Activated T-cell treated with anti-CD3 and anti-CD28 coated beads for 1 hour (primary cell): Measurements from ENCODE around the gene CASQ1.
A peak's percentile ranks its signal among the peaks of the same experiment; 100 is the strongest.

ENCODE experiments used
- DNase-seq: peaks from one replicate; pipeline ENCODE4 v3.0.0-alpha.2; 2020; ENCODE audit warnings: low read depth

Gene CASQ1

DNA sequence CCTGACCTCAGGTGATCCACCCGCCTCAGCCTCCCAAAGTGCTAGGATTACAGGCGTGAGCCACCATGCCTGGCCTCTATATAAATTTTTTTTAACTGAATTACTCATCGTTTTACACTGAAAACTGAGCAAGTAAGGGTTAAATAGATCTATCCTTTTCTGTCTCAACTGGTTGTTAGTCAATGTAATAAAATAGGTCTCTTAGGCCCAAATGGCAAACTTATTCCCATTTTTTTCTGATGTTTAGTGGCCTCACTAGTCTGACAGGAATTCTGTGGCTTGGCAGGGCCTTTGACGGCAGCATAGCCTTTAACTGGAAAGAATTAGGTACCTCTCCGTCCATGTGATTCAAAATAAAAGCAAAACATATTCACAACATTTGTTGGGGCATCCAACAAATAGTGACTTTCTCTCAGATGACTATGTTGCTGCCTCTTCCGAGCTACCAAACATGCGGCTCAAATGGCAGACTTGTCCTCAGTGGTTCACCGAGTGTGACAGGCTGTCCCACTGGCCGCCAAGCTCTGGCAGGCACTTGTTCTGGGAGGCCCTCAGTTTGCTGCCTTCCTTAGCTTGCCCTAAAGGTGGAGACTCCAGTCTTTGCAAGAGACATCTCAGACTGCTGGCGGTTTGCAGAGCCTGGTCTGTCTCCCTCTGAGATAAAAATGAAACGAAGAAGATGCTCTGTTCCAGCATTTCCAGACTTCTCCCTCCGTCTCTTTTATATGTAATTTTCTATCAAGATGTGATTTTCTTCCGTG is 21.6 kb upstream of the CASQ1 start:
- DNase-seq, result no peak

DNA sequence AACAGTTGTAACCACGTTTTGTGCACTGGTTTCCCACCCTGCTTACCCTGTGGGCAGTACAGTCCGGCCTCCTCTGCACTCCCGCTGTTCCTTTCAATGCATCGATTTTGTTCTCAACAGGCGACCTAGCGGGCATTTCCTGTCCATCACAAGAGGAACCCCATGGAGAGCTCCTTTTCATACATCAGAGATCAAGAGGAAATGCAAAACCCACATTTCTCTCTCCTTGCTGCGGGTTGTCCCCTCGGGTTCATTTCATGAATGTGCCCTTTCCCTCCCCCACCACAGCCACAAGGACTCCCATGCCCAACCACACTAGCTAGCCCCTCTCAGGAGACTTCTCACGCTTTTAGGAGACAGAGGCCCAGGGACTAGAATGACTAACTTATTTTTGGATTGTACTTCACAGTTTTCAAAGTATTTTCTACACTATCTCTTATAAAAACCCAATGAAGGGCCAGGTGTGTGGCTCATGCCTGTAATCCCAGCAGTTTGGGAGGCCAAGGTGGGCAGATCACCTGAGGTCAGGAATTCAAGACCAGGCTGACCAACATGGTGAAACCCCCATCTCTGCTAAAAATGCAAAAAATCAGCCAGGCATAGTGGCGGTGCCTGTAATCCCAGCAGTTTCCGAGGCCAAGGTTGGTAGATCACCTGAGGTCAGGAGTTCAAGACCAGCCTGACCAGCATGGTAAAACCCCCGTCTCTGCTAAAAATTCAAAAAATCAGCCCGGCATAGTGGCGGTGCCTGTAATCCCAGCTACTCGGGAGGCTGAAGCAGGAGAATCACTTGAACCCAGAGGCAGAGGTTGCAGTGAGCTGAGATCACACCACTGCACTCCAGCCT is 20.6 kb upstream of the CASQ1 start:
- DNase-seq, result no peak

DNA sequence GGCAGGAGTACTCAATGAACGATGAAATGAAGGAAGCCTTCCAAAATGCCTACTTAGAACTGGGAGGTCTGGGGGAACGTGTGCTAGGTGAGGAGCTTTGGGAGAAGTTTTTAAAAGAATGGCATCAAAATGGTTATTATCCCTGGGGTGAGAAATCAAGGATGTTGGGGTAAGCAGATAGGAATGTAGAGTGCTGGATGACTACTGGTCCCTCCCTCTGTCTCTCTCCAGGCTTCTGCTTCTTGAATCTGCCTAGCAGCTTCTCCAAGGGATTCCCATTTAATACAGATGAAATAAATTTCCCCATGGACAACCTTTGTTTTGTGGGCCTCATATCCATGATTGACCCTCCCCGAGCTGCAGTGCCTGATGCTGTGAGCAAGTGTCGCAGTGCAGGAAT is 19.0 kb upstream of the CASQ1 start:
- DNase-seq, result no peak

DNA sequence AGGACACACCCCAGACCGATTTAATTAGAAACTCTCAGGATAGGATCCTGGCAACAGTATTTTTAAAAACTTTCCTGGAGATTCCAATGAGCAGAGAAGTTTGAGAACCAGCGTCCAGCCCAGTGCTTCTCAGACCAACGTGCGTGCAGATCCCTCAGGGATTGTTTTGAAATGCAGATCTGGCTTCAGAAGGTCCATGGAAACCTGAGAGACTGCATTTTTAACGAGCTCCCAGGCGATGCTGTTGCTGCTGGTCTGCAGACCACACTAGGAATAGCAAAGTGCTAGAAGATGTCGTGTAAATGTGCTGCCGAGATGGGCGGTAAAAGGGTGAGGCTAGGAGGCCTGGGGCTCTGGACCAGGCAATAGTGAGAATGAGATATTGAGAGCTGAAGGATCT is 18.4 kb upstream of the CASQ1 start:
- no peak for DNase-seq

DNA sequence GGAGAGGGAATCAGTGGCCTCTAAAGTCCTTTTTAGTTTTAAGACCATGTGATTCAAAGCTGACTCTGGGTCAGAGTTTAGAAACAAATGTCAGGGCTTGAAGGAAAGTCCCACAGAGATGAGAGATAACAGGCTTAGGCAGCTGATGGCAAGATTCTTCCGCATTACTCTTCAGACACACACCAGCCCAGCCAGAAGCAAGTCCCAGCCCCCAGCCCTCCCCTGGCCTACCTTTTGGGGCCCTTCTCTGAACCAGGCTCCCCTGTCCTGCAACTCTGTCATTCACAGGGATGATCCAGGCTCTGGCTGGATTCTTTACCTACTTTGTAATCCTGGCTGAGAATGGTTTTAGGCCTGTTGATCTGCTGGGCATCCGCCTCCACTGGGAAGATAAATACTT is 13.1 kb upstream of the CASQ1 start:
- no peak for DNase-seq

DNA sequence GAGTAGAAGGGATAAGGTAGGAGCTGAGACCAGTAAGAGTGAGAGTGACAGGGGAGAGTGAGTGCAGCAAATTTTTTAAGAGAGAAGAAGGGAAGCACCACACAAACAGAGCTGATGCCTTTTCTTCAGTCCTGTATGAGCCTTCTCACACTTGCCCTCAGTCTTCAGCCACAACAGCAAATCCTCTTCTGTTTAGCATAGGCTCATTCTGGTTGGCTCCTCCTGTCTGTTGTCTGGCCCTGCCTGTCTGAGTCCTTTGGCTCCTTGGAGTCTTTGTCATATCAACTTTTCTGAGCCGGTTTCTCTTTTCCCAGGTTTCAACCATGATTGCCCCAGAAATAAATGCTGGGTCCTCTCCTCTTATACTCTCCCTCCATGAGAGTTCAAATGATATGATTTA is 12.7 kb upstream of the CASQ1 start:
- DNase-seq, result no peak

DNA sequence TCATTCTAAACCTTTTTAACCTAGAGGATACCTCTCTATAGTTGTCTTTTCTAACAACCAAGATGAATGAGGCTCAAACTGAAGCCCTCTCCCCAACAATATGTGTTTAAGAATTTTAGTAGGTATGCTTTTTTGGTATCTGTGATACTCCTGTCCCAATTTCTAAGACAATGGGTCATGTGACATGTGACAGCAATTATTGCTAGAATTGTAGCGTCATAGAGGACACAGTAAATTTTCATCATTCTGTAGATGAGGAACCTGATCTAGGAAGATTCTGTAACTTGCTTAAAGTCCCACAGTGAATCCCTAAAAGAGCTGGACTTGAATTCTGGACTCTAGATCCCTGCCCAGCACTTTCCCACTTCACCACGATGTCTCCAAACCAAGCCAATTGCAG is 11.6 kb upstream of the CASQ1 start:
- DNase-seq, result no peak

DNA sequence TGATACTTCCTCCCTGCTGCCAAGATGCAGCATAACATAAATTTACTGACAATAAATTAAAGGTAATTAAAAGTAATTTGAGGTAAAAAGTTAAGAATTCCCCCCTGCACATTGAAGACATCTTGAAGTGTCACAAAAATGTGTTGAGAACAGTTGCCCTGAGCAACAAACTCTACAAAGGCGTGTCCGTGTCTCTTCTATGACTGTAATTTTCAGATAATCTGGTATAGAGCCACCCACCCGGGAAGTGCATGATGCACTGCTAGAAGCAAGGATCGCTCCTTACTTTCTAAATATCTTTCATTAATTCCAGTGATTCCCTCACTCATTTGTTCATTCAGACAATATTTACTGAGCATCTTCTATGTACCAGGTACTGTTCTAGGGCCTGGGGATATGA is 11.0 kb upstream of the CASQ1 start:
- no peak for DNase-seq

DNA sequence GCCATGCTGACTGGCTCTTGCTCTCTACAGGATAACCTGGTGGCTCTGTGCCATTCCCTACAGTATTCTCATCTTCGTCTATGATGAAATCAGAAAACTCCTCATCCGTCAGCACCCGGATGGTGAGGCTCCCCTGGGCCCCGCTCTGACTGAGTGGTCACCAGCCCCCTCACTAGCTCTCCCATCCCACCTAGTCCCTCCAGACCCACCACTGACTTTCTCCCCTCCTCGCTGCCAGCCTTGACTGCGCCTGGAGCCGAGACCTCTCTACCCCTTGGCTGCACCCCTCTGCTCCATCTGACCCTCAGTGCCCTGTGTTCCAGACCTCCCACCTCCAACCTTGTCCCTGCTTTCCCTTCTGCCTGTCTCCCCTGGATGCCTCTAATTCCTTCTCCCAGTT is 4.1 kb upstream of the CASQ1 start:
- DNase-seq, result no peak

DNA sequence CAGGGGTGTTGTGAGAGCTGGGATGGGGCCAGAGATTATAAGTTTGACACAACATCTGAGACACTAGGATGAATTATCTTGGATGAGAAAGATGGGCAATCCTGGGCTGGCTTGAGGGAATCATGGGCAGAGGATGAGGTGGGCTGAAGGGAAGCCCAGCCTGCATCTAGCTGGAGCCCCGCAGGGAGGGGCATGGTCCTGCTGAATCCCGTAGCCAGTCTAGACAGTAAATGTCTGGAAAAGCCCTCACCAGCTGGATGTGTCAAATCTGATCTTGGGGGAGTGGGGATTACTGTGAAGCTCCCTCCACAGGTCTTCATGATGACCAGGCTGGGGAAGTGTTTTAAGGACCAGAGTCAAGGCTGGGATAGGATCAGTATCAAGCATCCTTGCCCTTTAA is 3.6 kb upstream of the CASQ1 start:
- no peak for DNase-seq

DNA sequence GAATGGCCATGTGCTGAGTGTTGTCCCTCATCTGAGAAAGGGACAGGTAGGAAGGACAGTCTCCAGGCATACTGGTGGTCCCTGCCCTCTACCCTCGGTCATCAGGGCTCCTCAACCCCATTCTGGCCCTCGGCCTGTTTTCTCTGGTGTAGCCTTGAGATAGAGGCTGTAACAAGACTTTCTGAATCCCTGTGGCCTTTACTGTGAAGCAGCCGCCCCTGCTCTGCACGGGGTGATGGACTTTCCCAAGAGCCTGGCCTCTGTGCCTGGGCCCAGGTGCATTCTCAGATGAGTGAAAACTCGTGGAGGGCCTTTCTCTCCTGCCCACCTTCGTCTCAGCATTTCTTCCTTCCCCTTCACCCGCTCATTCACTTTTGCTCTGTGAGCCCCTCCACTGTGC is 3.0 kb upstream of the CASQ1 start:
- no peak for DNase-seq

DNA sequence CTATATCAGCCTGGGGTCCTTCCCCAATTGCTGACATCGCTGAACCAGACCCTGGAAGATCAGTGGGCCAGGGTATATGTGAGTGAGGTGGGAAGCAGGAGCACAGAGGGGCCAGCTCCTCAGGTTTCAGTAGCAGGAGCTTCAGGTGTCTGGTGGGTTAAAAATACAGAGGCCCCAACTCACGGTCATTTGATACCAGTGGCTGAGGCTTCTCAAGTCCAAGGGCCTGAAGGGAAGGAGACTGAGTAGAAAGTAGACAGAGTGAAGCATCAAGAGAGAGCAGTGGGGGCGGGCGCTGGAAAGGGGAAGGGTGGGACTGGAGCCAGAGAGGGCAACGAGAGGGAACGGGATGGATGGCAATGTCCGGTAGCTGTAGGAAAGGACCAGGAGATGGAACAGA is 2.0 kb upstream of the CASQ1 start:
- DNase-seq, result no peak

DNA sequence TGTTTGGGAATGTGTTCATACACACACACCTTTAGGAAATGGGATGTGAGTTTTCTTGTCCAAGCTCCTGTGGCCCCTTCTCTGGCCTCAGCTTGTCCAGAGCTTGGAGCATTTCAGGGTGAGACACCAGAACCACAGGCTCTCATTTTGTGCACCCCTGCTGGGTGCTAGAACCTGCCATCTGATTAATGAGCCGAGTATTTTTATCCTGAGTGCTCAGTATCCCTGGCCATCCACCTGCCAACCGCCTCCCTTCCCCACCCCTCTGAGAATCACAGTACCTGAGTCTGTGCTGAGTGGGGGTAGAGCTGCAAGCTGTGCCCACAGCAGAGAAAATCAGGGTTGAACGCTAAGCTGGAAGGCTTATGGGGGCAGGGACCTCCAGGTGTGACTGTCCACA is 1.4 kb downstream of the CASQ1 start:
- no peak for DNase-seq

DNA sequence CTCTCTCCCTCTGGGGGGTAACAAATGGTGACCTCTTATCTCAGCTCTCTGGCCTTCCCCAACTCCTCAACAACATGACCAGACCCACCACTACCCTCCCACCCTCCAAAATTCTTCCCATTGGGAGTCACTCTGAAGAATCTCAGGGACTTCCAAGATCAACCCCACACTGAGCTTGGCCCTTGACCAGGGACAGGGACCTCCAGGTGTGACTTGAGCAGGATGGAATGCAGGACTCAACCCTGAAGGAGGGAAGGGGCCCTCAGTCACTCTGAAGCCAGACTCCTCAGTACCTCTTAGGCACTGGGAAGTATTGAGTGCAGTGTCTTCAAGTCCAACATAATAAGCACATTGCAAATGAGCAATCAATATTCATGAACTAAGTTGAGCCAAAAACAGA is 1.9 kb downstream of the CASQ1 start:
- no peak for DNase-seq

DNA sequence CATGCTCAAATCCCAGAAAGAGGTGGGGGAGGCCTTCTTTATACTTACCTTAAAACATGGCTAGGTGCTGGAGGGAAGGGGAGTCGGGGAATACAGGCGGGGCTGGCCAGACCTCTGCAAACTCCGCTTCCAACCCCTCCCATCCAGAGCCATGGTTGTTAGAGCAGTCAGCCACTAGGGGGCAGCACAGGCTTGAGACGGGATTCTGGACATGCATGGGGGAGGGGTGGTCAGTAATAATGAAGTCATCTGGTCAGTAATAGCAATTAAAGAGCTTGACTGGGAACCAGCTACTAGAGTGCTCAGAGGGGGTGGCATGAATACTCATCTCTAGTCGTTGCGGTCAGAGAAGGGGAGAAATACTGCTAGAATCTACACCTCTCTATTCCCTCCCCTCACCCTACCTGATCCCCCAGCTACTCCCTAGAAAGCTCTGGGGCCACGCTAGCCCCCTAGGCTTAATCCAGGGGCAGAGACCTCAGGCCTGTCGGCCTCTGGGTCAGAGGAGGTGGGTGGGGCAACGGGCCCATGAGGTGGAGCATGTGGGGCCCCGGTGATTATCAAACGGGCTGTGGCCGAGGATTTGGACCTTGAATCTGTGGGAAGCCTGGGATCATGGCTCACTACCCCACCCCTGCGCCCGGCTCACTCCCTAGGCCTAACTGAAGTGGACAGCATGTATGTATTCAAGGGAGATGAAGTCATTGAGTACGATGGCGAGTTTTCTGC is 2.9 kb downstream of the CASQ1 start:
- peak; percentile 85 for DNase-seq

DNA sequence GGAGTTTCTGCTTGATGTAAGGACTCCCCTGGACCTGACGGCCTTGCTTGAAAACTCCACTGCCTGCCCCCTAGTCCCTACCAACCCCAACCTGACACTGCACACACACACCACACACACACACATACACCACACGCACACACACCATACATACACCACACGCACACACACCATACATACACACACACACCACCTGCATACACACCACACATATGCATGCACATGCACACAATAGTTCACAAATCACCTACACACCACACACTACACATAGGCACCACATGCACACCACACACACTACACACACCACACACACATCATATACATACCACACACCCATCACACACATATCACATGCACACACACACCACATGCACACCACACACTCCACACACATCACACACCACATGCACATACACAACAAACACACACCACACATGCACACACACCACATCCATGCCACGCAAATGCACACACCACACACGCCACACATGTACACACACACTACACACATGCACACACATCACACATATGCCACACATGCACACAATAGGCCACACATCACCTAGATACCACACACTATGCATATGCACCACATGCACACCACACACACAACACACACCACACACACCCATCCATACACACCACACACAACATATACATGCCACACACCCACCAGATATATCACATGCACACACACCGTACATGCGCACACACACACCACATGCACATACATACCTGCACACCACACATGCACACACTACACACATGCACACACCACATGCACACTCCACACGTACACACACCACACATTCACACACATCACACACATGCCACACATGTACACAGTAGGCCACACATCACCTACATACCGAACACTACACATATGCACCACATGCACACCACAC is 3.7 kb downstream of the CASQ1 start:
- DNase-seq, result no peak

DNA sequence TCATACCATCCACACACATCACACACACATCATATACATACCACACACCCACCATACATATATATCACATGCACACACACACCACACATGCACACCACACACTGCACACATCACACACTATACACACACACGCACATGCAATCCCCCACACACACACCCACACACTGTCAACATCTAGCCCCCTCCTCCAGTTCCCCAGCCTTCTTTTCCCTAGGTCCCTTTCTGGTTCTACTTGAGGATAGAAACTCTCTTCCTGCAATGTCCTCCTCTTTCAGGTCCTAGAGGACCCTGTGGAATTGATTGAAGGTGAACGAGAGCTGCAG is 4.3 kb downstream of the CASQ1 start:
- no peak for DNase-seq

DNA sequence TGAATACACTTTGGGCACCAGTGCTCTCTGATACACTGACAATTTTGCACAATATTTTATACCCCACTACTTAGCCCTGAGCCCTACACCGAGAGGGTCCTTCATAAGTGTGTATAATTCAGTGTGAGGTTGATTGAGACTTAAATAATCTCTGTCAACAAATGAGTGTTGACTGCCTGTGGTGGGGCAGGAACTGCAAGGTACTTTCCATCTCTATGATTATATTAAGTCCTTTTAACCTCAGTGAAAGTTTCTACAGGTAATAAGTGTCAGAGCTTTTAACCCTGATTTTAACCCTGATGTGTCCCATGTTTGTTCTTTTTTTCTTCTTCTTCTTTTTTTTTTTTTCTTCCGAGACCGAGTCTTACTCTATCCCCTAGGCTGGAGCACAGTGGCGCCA is 5.8 kb downstream of the CASQ1 start:
- no peak for DNase-seq

DNA sequence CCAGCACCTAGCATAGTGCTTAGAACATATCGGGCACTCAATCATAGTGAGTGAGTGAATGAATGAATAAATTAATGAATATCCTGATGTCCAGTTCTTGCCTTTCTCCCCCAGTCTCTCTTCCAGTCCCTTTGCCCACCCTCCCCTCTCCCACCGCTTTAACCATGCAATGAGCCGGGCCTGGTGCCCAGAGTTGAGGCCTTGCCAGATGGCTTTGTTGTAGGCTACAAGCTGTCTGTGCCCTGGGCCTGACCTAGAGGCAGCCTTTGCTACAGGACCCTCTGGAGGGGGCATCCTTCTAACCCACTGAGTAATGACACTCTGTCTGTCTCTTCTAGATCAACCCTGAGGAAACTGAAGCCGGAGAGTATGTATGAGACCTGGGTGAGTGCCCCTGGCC is 6.9 kb downstream of the CASQ1 start:
- no peak for DNase-seq

DNA sequence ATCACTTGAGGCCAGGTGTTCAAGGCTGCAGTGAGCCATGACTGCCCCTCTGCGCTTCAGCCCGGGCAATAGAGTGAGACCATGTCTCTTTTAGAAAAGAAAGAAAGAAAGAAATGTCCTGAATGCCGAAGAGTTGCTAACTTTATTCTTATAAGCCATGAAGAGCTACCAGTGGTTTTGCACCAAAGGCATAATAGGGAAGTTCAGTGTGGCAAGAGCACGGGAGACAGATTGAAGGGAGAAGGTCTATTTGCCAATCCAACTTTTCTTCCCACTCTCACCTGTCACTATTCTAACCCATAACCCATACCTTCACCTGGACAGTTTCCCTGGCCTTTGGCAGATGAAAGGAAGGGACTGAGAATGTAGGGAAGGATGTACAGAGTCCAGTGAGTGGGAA is 10.4 kb downstream of the CASQ1 start:
- DNase-seq, result no peak

DNA sequence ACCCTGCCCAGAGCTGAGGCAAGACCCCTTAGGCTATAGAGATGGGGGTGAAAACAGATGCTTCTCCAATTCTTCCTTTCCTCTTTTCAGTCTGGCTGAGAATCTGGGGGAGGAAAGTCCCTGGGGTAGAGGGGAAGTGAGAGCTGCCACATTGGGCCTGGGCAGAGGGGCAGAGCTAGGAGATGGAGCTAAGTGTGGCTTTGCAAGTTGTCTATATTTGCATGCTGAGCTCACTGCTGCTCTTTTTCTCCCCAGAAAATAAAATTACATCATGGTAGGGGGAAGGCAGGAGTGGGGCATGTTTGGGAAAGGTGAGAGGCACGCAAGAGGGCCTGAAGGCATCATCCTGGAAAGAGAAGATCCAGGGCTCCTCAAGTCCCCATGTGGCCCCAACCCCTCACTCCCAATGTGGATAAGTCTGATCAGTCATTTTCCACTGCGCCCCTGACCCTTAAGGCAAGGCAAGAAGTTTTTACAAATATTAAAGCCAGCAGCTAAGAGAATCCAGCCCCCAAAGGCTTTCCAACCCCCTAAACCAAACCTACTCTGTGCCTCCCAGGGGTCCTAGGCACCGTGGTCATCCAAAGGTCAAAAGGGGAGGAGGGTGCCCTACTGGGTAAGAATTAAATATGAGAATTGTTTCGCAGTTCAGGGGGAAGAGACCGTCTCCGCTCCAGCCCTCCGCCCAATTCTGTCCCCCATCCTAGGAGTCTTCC is 14.3 kb downstream of the CASQ1 start:
- no peak for DNase-seq
